Liver (tissue), 3 donors: ENCODE measurements around the gene FLG2.

Experiments
- HNF4A ChIP-seq, 2 donors: conservative IDR thresholded peaks; 2 replicates each; pipeline ENCODE4 v1.6.1; 2016; ENCODE audit warnings: antibody characterized with exemption in 2 of 2, mild to moderate bottlenecking in 2 of 2
- RXRA ChIP-seq, 2 donors: IDR thresholded peaks; 2 replicates each; pipeline ENCODE4 v1.6.1; 2017 to 2018; ENCODE audit warnings: antibody characterized with exemption in 2 of 2, mild to moderate bottlenecking in 1 of 2
- TF ChIP-seq, protein P1 (sequence below): fragments of 150-350 bp; IDR thresholded peaks from 2 replicates; pipeline ENCODE4 v1.5.1; 2017; ENCODE audit warnings: improper control_type of control experiment, low read depth, low read length; ENCODE audit not compliant: missing input control
- TF ChIP-seq, protein P2 (sequence below): IDR thresholded peaks from 2 replicates; pipeline ENCODE4 v1.6.1; 2016; ENCODE audit warnings: antibody characterized with exemption
- donor health status: healthy.
- donor health status: healthy.

DNA sequence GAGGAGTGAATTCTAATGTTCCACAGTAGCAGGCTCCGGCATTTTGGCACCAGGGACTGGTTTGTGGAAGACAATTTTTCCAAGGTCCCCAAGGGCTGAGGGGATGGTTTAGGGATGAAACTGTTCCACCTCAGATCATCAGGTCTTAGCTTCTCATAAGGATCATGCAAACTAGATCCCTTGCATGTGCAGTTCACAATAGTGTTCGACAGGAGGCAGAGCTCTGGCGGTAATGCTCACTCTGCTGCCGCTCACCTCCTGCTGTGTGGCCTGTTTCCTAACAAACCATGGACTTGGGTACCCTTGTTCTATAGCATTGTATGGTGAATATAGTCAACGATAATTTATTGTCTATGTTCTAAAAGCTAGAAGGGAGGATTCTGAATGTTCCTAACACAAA is 37.7 kb upstream of the FLG2 start:
- TF ChIP-seq, protein P1, sequence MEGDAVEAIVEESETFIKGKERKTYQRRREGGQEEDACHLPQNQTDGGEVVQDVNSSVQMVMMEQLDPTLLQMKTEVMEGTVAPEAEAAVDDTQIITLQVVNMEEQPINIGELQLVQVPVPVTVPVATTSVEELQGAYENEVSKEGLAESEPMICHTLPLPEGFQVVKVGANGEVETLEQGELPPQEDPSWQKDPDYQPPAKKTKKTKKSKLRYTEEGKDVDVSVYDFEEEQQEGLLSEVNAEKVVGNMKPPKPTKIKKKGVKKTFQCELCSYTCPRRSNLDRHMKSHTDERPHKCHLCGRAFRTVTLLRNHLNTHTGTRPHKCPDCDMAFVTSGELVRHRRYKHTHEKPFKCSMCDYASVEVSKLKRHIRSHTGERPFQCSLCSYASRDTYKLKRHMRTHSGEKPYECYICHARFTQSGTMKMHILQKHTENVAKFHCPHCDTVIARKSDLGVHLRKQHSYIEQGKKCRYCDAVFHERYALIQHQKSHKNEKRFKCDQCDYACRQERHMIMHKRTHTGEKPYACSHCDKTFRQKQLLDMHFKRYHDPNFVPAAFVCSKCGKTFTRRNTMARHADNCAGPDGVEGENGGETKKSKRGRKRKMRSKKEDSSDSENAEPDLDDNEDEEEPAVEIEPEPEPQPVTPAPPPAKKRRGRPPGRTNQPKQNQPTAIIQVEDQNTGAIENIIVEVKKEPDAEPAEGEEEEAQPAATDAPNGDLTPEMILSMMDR = no peak
- TF ChIP-seq RXRA (IDR thresholded peaks at IDR 0.05) = no peak
- TF ChIP-seq, protein P2, sequence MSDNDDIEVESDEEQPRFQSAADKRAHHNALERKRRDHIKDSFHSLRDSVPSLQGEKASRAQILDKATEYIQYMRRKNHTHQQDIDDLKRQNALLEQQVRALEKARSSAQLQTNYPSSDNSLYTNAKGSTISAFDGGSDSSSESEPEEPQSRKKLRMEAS = no peak
- TF ChIP-seq HNF4A (conservative IDR thresholded peaks at IDR 0.05) = no peak
